ENCODE results near the gene AGO1.
"Not testable (repeated sequence)": the region's sequence is repeated elsewhere in the genome, so short reads cannot be mapped to it uniquely, and the experiment has no call there.

Gene AGO1

DNA sequence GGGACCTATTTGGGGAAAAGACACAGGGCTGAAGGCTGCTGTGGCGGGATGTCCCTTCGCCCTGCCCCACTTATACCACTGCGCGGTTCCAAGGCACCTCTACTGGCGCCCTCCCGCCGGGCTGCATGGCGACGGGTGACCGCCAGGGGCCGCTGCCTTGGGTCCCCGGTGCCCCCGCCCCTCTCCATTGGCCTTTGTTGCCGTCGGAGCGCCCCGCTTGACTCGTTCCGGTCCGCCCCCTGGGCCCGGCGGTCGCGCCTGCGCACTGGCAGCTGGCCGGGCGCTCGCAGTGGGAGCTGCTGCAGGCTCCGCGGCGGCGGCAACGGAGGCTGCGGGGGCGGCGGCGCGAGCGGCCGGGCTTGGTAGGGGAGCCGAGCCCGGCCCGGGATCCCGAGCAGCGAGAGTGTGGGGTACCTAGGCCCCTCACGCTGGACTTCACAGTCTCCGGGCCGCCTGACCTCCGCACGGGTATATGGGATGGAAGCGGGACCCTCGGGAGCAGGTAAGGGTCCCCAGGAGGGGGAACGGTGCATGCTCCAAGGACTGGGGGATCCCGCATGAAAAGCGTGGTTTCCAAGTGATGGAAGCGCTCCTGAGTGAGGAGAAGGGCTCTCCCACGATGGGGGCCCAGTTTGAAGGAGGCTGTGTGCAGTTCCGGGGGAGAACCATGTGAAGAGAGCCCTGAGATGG lies at the start of gene AGO1:
Gene AGO1 (plus strand): TSS at position 265 of the 690 bp plus-strand sequence. CDS start 213 bp downstream, at position 478.
- peak; percentile 78 for DNase-seq

DNA sequence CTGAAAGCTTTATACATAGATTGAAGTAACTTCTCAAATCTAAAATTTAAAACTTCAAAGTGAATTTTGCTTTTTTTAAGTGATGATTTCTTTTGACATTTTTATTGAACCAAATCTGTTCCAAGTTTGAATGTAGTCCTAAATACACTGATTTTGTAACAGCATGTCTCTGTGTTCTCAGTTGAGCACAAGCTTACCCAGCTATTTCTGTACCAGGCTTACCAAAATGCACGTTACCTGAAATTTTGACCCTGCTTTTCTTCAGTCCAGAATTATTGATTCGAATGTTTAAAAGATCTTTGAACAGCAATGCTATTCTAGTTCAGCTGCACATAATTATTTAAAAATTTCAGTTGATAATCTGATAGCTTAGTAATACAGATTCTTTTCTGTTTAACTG lies 49.6 kb upstream of the AGO1 start:
- DNase-seq = no peak

DNA sequence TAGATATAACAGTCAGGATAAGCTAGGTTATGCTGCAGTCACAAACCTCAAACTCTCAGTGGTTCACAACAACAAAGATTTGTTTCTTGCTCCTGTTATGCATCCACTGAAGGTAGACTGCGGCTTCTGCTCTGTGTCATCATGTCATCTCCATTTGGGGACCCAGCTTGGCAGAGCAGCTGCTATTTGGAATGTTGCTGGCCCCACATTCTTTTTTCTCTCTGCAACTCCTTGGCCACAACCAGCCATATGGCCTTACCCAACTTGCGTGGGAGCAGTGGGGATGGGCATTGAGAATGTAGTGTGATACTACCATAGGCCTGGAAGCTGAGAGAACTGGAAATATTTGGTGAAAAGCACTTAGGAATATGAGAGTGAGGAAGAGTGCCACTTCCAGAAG lies 48.8 kb upstream of the AGO1 start:
- no peak for DNase-seq

DNA sequence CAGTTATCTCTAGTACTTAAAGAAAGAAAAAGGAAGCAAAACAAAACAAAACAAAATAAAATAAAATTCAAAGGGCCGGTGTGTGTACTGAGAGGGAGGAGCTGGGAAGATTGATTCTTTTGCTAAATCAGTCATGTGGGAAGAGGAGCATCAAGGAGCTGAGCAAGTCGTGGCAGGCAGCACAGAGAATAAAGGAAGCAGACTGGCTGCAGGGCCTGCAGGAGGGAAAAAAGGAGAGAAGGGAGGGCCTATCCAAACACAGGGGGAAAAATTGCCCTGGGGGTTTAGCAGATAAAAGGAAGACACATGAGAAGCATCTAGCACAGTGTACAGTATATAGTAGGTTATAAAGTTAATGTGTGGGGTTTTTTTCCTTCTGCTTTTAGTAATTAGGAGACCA lies 47.6 kb upstream of the AGO1 start:
- no peak for DNase-seq

DNA sequence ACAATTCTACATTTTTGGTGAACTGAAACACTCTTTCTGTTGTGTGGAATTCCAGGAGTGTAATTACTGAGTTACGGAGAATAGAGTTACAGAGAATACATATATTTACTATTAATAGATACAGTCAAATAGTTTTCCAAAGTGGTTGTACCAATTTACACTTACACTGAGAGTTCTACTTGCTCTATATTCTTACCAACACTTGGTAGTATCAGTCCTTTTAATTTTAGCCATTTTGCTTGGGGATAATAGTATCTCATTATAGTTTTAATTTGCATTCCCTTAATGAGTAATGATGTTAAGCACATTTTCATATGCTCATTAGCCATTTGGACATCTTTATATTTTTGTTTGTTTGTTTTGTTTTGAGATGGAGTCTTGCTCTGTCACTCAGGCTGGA lies 46.3 kb upstream of the AGO1 start:
- no peak for DNase-seq

DNA sequence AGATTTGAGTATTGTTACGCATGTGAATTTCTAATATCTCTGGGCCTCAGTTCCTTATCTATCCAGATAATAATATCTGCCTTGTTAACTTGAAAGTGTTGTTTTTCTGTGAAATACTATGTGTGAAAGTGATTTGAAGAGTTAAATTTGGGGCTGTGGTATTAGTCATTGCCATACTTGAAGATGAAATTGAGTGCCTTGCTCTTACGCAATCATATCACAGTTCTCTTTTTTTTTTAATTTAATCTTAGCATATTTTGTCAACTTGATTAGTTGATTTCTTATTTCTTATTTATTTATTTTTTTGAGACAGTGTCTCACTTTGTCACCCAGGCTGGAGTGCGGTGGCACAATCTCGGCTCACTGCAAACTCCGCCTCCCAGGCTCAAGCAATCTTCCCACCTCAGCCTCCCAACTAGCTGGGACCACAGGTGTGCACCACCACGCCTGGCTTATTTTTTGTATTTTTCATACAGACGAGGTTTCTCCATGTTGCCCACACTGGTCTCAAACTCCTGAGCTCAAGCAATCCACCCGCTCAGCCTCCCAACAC lies 44.2 kb upstream of the AGO1 start:
- no peak for DNase-seq

DNA sequence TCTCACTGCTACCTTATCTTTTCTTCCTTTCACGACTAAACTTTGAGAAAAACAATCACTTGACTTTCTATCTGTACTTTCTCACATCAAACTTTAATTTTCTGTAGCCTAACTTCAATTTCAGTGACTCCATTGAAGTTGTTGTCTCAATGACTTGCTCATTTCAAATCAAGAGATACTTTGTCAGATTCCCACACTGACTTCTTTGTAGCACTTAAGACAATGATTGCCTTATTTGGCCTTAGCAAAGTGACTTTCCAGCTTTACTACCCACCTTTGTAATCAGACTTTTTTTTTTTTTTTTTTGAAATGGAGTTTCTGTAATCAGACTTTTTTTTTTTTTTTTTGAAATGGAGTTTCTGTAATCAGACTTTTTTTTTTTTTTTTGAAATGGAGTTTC lies 38.2 kb upstream of the AGO1 start:
- no peak for DNase-seq

DNA sequence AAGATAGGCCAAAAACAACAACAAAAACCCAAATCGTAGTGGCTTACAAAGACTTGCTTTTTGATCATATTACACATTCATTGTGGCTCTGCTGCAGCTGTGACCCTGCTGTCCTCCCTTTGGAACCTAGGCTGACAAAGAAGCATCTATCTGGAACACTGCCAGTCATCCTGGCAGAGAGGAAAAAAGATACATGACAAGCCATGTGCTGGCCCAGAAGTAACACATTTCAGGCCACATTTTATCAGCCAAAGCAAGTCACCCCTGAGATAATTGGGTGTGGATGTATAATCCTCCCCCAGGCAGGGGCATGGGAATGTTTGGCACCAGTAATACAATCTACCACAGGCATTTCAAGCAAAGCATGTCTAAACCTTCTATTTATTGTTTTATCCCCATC lies 37.2 kb upstream of the AGO1 start:
- no peak for DNase-seq

DNA sequence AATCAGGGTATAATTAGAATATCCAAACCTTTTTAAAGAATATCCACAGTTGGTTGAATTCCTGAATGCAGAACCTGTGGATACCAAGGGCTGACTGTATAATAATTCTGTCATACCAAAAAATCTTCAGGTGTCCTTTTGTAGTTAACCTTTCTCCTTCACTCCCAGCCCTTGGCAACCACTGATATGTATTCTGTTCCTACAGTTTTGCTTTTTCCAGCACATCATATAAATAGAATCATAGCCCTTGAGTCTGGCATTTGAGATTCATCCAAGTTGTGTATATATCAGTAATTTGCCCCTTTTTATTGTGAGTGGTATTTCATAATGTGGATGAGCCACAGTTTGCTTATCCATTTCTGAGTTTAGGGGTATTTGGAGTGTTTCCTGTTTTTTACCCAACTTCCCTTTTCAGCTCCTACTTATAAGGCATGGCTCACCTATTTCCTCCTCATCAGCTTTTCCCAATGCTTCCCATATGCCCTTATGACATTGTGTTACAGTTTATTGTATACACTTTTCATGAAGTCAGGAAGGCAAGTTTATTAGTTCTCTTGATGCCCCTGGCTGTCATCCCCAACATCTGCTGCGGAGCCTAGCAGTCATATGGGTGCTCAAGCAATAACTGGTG lies 35.0 kb upstream of the AGO1 start:
- no peak for DNase-seq

DNA sequence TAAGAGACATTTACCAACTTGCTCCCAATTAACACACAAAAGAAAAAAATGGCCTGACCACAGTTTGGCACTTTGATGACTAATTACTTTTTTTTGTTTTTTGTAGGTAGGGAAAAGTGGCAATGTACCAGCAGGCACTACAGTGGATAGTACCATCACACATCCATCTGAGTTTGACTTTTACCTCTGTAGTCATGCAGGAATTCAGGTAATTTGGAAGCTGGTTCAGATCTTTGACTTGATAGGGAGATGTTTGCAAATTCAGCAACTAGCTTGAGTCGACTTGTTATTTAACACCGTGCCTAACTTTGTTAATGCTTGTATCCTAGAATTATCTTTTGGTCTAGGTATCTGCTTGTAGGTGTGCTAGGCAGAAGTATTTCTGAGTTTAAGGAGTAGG lies 33.0 kb upstream of the AGO1 start:
- DNase-seq = no peak

DNA sequence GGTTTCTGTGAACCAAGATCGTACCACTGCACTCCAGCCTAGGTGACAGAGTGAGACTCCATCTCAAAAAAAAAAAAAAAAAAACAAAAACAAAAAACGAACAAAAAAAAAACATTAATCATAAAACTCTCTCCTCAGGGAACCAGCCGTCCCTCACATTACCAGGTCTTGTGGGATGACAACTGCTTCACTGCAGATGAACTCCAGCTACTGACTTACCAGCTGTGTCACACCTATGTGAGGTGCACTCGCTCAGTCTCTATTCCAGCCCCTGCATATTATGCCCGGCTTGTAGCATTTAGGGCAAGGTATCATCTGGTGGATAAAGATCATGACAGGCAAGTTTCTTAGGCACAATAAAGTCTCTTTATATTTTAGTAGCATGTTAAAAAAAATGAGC lies 32.3 kb upstream of the AGO1 start:
- DNase-seq = no peak

DNA sequence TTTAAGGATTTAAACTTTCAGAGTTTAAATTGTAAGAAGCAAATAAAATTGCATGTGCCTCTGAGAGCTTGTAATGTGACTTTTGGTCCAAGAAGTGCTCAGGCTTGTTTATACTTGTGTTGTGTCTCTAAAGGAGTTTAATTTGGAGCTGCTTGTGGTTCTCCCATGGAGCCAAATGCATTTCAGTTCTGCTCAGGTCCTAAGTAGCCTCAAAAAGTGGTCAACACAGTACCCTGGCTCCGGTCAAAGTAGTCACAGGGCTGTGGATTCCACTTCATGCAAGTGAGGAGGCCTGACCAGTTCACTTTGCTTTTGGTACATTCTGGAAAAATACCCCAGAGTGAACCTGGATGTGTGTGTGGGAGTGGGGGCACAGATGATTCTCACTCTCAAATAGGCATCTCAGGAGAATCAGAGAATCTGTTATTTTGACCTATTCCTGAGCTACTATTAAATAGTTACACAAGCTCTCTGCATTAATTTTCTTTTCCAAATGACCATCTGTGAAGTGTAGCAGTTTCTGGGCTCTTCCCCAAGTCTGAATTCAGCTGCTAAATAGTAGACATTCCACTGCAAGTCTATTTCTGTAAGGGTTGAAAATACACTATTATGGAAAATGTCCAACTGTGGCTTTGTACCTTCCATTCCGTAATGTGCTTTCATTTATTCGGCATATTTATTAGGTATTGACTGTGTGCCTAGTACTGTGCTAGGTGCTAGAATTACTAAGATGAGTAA lies 31.7 kb upstream of the AGO1 start:
- DNase-seq = no peak

DNA sequence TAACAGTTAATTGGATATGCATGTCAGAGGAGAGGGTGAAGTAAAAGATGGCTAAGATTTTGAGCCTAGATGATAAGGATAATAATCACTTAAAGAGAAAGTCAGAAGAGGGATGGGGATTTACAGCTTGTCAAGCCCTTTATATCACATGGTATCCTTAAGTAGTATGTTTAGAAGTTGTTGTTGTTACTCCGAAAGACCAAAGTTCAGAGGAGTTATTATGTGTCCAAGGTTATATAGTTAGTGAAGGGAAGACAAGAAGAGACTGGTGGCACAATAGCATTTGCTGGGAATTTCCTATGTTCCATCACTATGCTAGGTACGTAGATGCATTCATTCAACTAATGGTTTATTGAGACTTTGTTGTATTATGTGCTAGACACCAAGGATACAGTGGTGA lies 30.8 kb upstream of the AGO1 start:
- DNase-seq = no peak

DNA sequence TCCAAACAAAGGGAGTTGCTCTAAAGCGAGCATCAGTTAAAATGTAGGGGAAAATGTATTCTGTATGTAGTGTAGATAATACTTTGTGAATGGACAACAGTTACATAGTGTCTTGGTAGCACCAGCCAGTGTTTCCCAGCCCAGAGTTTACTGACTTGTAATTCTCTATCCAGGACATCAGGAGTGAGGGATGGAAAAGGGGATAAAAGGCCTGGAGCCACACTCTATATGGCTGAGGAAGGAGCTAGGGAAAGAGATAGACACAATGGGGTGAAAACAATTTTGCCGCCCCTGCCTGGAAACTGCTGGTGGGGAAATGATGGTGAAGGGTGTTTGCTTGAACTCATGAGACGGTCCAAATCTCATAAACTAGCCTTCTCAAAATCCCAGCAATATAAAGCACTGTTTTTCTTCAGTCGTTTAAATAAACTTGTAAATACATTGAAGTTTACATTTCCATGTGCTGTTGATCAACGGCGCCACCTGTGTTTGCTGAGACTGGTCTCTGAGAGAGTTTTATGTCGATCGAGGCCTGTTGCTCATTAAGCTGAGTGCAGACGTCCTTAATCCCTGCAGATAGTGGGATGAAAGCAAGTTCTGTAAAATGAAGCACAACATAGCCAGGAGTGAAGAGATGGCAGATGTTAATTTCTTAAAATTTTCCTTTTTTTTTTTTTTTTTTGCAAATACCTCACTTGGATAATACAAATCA lies 27.9 kb upstream of the AGO1 start:
- DNase-seq = no peak

DNA sequence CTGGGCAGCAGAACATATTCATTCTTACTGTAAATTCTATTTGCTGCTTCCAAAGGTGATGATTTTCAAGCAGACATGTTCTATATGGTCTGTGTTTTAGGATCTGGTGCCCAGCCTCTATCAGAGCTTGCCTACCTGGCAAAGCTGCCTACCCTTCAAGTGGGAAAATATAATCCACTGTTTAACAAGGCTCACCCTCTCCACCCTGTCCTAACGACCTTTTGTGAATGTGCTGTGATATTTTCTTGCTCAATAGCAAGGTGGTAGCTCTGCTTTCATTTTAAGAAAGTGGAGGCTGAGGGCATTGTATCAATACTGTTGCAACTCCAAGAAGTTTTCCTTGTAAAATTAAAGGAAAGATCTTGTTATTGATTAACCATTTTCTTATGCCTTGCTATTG lies 26.0 kb upstream of the AGO1 start:
- DNase-seq = no peak

DNA sequence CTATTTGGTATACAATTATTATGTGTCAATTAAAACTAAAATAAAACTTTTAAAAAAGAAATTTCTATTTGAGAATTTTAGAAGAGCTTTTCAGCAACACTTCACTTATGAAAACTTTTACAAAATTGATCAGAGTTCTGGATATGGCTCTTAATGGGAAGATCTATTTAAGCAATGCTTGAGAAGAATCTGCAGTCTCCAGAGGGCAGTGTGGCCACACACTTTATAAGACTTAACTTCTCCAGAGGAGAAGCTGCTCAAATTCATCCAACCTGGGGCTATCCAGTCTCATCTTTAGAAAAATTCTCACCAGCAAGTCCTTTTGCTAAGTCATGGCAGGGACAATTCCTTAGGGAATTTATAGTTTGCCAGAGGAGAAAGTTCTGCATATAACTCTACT lies 25.2 kb upstream of the AGO1 start:
- DNase-seq = no peak

DNA sequence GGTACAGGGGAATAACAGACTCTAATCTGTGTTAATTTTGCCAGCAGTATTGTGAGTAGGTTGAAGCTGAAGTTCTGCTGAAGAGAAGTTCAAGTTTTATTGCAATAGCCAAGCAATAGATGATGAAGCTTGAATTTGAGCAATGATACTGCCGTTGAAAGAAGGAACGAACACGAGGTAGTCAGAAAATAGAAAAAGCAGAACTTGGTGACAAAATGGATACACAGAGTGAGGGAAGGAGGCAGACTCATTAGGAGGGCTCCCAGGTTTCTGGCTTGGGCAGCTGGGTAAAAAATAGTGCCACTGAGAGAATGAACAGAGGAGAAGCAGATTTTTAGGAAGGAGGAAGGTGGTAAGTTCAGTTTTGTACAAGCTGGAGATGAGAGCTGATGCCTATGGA lies 22.3 kb upstream of the AGO1 start:
- no peak for DNase-seq

DNA sequence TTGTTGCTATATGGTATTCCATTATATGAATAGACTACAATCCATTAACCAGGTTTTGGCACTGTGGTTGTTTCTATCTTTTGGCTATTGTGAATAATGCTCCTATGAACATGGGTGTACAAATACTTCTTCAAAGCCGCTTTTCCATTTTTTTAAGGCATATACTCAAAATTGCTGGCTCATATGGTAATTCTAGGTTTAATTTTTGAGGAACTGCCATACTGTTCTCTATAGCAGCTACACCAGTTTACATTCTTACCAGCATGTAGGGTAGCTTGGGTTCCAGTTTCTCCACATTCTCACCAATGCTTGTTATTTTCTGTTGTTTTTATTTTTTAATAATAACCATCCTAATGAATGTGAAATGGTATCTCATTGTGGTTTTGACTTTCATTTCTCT lies 19.9 kb upstream of the AGO1 start:
- DNase-seq = no peak

DNA sequence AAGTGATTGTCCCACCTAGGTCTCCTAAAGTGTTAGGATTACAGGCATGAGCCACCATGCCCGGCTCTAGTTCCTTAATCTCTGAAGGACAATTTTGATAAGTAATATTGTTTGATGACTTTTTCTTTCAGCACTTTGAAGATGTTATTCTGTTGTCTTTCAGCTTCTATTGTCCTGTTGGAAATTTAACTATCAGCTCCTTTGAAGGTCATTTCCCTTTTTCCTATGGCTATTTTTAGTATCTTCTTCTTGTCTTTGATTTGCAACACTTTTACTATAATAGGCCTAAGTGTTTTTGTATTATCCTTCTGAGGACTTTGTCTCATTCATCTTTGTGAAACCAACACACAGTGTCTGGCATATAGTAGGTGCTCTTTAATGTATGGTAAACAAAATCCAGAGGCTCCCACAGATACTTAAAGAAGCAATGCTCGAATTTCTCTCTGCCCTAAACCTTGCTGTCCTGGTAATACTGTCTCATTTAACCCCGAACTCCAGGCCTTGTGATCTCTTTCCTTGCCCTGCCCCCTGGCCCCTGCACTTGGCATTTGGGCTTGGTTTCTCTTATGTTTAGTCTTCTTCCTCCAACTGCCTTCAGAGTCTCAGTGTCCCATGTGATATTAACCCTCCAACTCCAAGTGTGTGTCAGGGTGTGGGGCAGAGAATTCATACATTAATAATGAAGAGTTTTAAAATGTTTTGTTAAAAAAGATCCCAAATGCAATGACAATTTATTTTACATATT lies 19.0 kb upstream of the AGO1 start:
- DNase-seq = no peak

DNA sequence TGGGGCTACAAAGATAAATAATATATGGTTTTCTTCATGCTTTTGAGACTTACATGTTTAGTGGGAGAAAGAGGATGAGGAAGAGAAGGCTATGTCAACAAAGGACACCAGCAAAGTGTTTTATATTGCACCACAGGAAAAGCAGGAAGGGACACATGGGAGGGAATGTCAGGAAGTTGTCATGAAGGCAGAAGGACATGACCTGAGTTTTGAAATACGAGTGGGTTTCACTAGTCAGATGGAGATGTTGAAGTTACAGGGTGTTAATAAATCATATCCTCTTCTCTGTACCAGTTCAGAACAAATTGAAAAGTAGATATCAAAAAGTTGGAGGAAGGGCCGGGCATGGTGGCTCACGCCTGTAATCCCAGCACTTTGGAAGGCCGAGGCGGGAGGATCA lies 18.2 kb upstream of the AGO1 start:
- DNase-seq = no peak

DNA sequence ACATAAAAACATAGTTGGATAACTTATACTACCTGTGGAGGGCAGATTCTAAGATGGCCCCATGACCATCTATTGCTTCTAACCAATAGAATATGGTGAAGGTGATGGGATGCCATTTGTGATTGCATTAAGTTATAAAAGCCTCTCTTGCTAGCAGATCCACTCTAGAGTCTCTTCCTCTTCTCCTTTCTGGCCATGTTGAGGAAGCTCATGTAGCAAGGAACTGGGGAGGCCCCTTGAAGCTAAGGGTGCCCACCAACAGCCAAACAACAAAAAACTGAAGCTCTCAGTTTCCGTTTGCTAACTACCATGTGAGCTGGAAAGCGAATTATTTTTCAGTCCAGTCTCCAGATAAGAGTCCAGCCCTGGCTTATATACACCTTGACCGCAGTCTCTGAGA lies 16.0 kb upstream of the AGO1 start:
- no peak for DNase-seq

DNA sequence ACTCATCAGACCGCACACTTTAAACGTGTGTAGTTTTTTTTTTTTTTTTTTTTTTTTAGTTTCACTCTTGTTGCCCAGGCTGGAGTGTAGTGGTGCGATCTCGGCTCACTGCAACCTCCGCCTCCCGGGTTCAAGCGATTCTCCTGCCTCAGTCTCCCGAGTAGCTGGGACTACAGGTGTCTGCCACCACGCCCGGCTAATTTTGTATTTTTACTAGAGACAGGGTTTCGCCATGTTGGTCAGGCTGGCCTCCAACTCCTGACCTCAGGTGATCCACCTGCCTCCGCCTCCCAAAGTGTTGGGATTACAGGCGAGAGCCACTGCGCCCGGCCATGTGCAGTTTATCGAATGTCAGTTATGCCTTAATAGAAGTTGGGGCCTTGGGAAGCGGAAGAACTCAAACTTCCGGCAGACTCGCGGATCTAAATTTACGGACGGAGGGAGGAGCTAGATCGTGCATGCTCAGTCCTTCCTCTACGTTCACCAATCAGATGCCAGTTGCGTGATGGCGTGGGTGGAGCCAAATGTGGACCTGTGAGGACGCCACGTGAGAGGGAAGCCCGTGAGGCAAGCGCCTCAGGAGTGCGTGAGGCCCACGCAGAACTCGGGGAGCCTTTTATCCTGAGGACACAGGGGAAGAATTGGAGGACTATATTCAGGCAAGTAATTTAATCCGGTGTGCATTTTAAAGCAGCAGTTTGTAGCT lies 13.6 kb upstream of the AGO1 start:
- DNase-seq = not testable (repeated sequence)

Data from kidney glomerular epithelial cell (primary cell).